PC-3 (cell line): ENCODE results near the gene ITGA7.

ENCODE experiments used
- EZH2 ChIP-seq: fragments of 300-600 bp; sonication (generic); IDR thresholded peaks from one replicate; pipeline ENCODE4 v1.6.1; 2017; ENCODE audit warnings: antibody characterized with exemption, mild to moderate bottlenecking, low read length; ENCODE audit not compliant: unreplicated experiment
- EZH2phosphoT487 ChIP-seq: fragments of 300-600 bp; sonication (generic); IDR thresholded peaks from 2 replicates; pipeline ENCODE4 v1.6.1; 2018; ENCODE audit warnings: mild to moderate bottlenecking, antibody characterized with exemption, low read length, borderline replicate concordance

DNA sequence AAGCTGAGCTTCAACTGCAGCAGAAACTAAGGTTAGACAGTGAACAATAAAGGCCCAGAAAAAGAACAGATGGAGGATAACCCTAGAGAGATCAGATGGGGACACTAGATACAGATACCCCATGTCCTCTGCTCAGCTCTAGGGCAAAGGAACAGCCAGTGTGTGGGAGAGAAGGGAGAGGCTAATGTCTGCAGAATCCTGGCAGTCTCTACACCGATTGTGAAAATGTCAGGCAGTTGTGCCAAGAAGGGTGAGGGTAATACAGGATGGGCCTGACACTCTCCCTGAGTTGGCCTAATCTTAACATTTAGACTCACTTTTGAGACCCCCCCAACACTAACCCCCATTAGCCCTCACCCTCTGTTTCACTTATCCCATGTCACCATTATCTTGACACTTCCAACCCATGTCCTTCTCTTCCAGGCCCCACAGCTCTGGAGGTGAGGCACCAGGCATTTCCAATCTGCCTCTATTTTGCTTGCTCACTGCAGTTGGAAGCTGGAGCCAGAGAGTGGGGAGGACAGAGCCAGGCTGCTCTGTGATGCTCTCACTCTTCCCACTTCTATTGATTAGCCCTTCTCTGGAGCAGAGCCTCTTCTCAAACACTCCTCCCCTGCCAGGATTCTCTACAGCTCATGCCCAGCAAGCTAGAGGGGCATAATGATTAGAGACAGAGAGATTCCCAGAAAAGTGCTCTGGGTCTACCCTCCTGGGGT, 5.2 kb upstream of the ITGA7 start:
- TF ChIP-seq EZH2phosphoT487 (no peak), EZH2 (no peak)
